CD4-positive, alpha-beta T cell (primary cell): Measurements from ENCODE around the gene SMIM31. TPM values are rescaled to one million over a fixed set of nuclear protein-coding genes. Genes with fewer than 3 reads are reported as not detected.

ENCODE experiments used
- ATAC-seq: fragments of 200-7000 bp; cut with Tn5 transposase; one replicate; pipeline ENCODE4 v1.10.0; 2022; ENCODE audit warnings: mild to moderate bottlenecking; ENCODE audit not compliant: poor library complexity
- CTCF ChIA-PET: fragments of 350-600 bp; sonication (Branson Sonifier 250); formaldehyde crosslinking; loops from one replicate; lab custom pipeline; 2021; ENCODE audit warnings: antibody characterized with exemption, inconsistent platforms; lab: Charles Lee
- POLR2A ChIA-PET: fragments of 350-600 bp; sonication (Branson Sonifier 250); formaldehyde crosslinking; loops from one replicate; lab custom pipeline; 2021; ENCODE audit warnings: antibody characterized with exemption, inconsistent platforms; lab: Charles Lee
- DNase-seq, 14 experiments: peaks; one replicate each; pipeline ENCODE4 v3.0.0-alpha.2; 2013 to 2020; ENCODE audit warnings: mixed read lengths in 2 of 14
- H3K27ac ChIP-seq, 2 donors: one replicate each; pipeline versions ENCODE4 v1.5.1 to v1.7.0; 2013; ENCODE audit warnings: low read length in 2 of 2, low read depth in 1 of 2, mild to moderate bottlenecking in 1 of 2
- H3K27me3 ChIP-seq, 2 experiments: 1 replicate in 1 of 2; 2 replicates in 1 of 2; pipeline versions ENCODE4 v1.6.1 to v1.7.0; 2013; ENCODE audit warnings: low read length in 2 of 2, control low read depth in 1 of 2, mild to moderate bottlenecking in 1 of 2, moderate library complexity in 1 of 2; ENCODE audit not compliant: insufficient read depth in 2 of 2, control insufficient read depth in 1 of 2
- H3K36me3 ChIP-seq: one replicate; pipeline ENCODE4 v1.6.1; 2013; ENCODE audit warnings: low read length, control low read depth; ENCODE audit not compliant: insufficient read depth
- H3K4me1 ChIP-seq: one replicate; pipeline ENCODE4 v1.6.1; 2013; ENCODE audit warnings: low read length, control low read depth; ENCODE audit not compliant: insufficient read depth
- H3K4me3 ChIP-seq: one replicate; pipeline ENCODE4 v1.5.1; 2013; ENCODE audit warnings: mild to moderate bottlenecking, low read length, moderate library complexity
- H3K9me3 ChIP-seq, 2 experiments: 1 replicate in 1 of 2; 2 replicates in 1 of 2; pipeline versions ENCODE4 v1.6.1 to v1.7.0; 2013; ENCODE audit warnings: low read length in 2 of 2, mild to moderate bottlenecking in 2 of 2, control low read depth in 1 of 2, moderate library complexity in 1 of 2; ENCODE audit not compliant: control insufficient read depth in 1 of 2, insufficient read depth in 1 of 2
- H3K27ac Mint-ChIP-seq: one replicate; pipeline ENCODE4 v1.8.0; 2020; ENCODE audit warnings: mixed read lengths
- H3K27me3 Mint-ChIP-seq: one replicate; pipeline ENCODE4 v1.8.0; 2021; ENCODE audit warnings: mixed read lengths
- H3K36me3 Mint-ChIP-seq: one replicate; pipeline ENCODE4 v1.8.0; 2021; ENCODE audit warnings: low read depth, mixed read lengths
- H3K4me1 Mint-ChIP-seq: one replicate; pipeline ENCODE4 v1.8.0; 2021; ENCODE audit warnings: low read depth, mixed read lengths
- H3K4me3 Mint-ChIP-seq: one replicate; pipeline ENCODE4 v1.8.0; 2020; ENCODE audit warnings: mild to moderate bottlenecking, mixed read lengths
- H3K9me3 Mint-ChIP-seq: one replicate; pipeline ENCODE4 v1.8.0; 2020; ENCODE audit warnings: mixed read lengths
- CTCF ChIP-seq: fragments of 200-600 bp; IDR thresholded peaks from one replicate; pipeline ENCODE4 v1.8.0; 2022; ENCODE audit warnings: antibody characterized with exemption, mild to moderate bottlenecking
- intact Hi-C, 2 experiments: fragments of 100-400 bp; cut with DNase I in 1 of 2; cut with micrococcal nuclease in 1 of 2; formaldehyde crosslinking; loops; one replicate each; pipeline versions ENCODE4 v1.15.1 to v1.9.0; 2023 to 2025; cut with DNase I, micrococcal nuclease
- total RNA-seq, 174 experiments: library from RNA in 2 of 174; stranded (reverse) in 2 of 174; gene quantifications; one replicate each; pipeline ENCODE4 v1.2.3 and lab custom pipeline; 2021 to 2026

The SMIM31 gene
- total RNA-seq, 2 experiments from 2014 or later, result not detected

GRCh38 chr4:164761746-164762275, 7.9 kb downstream of the SMIM31 start:
- H3K9me3 Mint-ChIP-seq, result no peaks in the 10 kb centered on the region
- Histone ChIP-seq H3K9me3 (no peaks in the 10 kb centered on the region), H3K4me1 (no peaks in the 10 kb centered on the region), H3K27ac (no peak overlapping the region), H3K27me3 (no peaks in the 10 kb centered on the region), H3K36me3 (no peaks in the 10 kb centered on the region), H3K4me3 (no peak overlapping the region)
- no peak overlapping the region for H3K4me3 Mint-ChIP-seq
- ChIA-PET CTCF (no interaction called here), POLR2A (no interaction called here)
- no peaks in the 10 kb centered on the region for H3K36me3 Mint-ChIP-seq
- DNase-seq, result no peak
- intact Hi-C loops, result loop anchor here in 1 of 2 experiments (1.0 kb wide), 1 partner anchor 42 kb away; no protein-coding TSS in a partner anchor
- H3K27me3 Mint-ChIP-seq, result peaks cover 40% of the 10 kb centered on the region
- no peaks in the 10 kb centered on the region for H3K4me1 Mint-ChIP-seq
- TF ChIP-seq CTCF, result no peak
- H3K27ac Mint-ChIP-seq, result no peak overlapping the region
- no peak for ATAC-seq

GRCh38 chr4:164765096-164765495, 11.2 kb downstream of the SMIM31 start:
- Mint-ChIP-seq H3K4me1 (no peaks in the 10 kb centered on the region), H3K36me3 (no peaks in the 10 kb centered on the region), H3K9me3 (no peaks in the 10 kb centered on the region), H3K4me3 (no peak overlapping the region), H3K27ac (no peak overlapping the region), H3K27me3 (peaks cover 45% of the 10 kb centered on the region)
- Histone ChIP-seq H3K27me3 (no peaks in the 10 kb centered on the region), H3K4me1 (no peaks in the 10 kb centered on the region), H3K4me3 (no peak overlapping the region), H3K9me3 (no peaks in the 10 kb centered on the region), H3K36me3 (no peaks in the 10 kb centered on the region), H3K27ac (no peak overlapping the region)
- DNase-seq (no peak), ATAC-seq (no peak)
- ChIA-PET CTCF (no interaction called here), POLR2A (no interaction called here)
- no peak for TF ChIP-seq CTCF
- intact Hi-C loops, result no loop called here

- ATAC-seq, result no peak
- DNase-seq, result no peak
- H3K27me3 ChIP-seq, result no peaks in the 10 kb centered on the region
- POLR2A ChIA-PET, result no interaction called here
- intact Hi-C loops, result no loop called here
- Mint-ChIP-seq H3K4me3 (no peak overlapping the region), H3K9me3 (no peaks in the 10 kb centered on the region), H3K27ac (no peak overlapping the region), H3K27me3 (peaks cover 46% of the 10 kb centered on the region), H3K36me3 (no peaks in the 10 kb centered on the region), H3K4me1 (no peaks in the 10 kb centered on the region)
- no peak overlapping the region for H3K4me3 ChIP-seq
- H3K4me1 ChIP-seq, result no peaks in the 10 kb centered on the region
- H3K27ac ChIP-seq, result no peak overlapping the region
- no peaks in the 10 kb centered on the region for H3K36me3 ChIP-seq
- no peak for TF ChIP-seq CTCF
- CTCF ChIA-PET, result no interaction called here
- no peaks in the 10 kb centered on the region for H3K9me3 ChIP-seq
These were observed 11.9 kb downstream of the SMIM31 start for GRCh38 chr4:164765833-164766232.
